RKO (cell line): ENCODE measurements around the gene OTOGL.
"Not testable (repeated sequence)": the region's sequence is repeated elsewhere in the genome, so short reads cannot be mapped to it uniquely, and the experiment has no call there.

ENCODE experiments used
- DNase-seq: peaks from one replicate; pipeline ENCODE4 v3.0.0-alpha.2; 2016; ENCODE audit warnings: low spot score

Gene OTOGL

GRCh38 chr12:80186727-80187217 is 87.4 kb downstream of the OTOGL start:
- DNase-seq: peak; percentile 93

GRCh38 chr12:80187660-80188090 is 88.3 kb downstream of the OTOGL start:
- DNase-seq: peak; percentile 17

- no peak for DNase-seq
Measured at GRCh38 chr12:80188576-80188975, 89.2 kb downstream of the OTOGL start.

- DNase-seq: no peak
Measured at GRCh38 chr12:80189241-80189640, 89.9 kb downstream of the OTOGL start.

- DNase-seq: no peak
Measured at GRCh38 chr12:80190001-80190400, 90.7 kb downstream of the OTOGL start.

GRCh38 chr12:80192087-80192486 is 92.8 kb downstream of the OTOGL start:
- no peak for DNase-seq

- no peak for DNase-seq
Measured at GRCh38 chr12:80193865-80194264, 94.5 kb downstream of the OTOGL start.

- DNase-seq: peak; percentile 72
Measured at GRCh38 chr12:80195074-80195726, 95.9 kb downstream of the OTOGL start.

- no peak for DNase-seq
Measured at GRCh38 chr12:80195737-80196136, 96.4 kb downstream of the OTOGL start.

GRCh38 chr12:80196419-80196818 is 97.1 kb downstream of the OTOGL start:
- no peak for DNase-seq

- DNase-seq: no peak
Measured at GRCh38 chr12:80198782-80199337, 99.5 kb downstream of the OTOGL start.

- no peak for DNase-seq
Measured at GRCh38 chr12:80199931-80200330, 100.6 kb downstream of the OTOGL start.

- no peak for DNase-seq
Measured at GRCh38 chr12:80200414-80200813, 101.1 kb downstream of the OTOGL start.

GRCh38 chr12:80201908-80202307 is 102.6 kb downstream of the OTOGL start:
- no peak for DNase-seq

GRCh38 chr12:80205960-80206359 is 106.6 kb downstream of the OTOGL start:
- DNase-seq: no peak

- no peak for DNase-seq
Measured at GRCh38 chr12:80208071-80208470, 108.7 kb downstream of the OTOGL start.

GRCh38 chr12:80211671-80212070 is 112.3 kb downstream of the OTOGL start:
- no peak for DNase-seq

- DNase-seq: no peak
Measured at GRCh38 chr12:80212938-80213645, 113.8 kb downstream of the OTOGL start.

- DNase-seq: no peak
Measured at GRCh38 chr12:80213871-80214270, 114.5 kb downstream of the OTOGL start.

GRCh38 chr12:80217011-80217535 is 117.7 kb downstream of the OTOGL start:
- no peak for DNase-seq

- not testable (repeated sequence) for DNase-seq
Measured at GRCh38 chr12:80218925-80219324, 119.6 kb downstream of the OTOGL start.

GRCh38 chr12:80219345-80219744 is 120.0 kb downstream of the OTOGL start:
- DNase-seq: no peak

GRCh38 chr12:80222261-80222660 is 122.9 kb downstream of the OTOGL start:
- DNase-seq: no peak
